NOMO-1 treated with DMSO at 0.1 percent for 48 hours (cell line): ENCODE measurements around the gene SCG5.

Source experiments
- DNase-seq: peaks from one replicate; lab custom pipeline; 2025; ENCODE audit not compliant: unreplicated experiment; lab: John Stamatoyannopoulos, UW

The SCG5 gene

GRCh38 chr15:32659340-32660155, 18.0 kb downstream of the SCG5 start:
- no peak for DNase-seq

GRCh38 chr15:32663671-32664070, 22.2 kb downstream of the SCG5 start:
- DNase-seq: no peak

GRCh38 chr15:32664796-32665195, 23.3 kb downstream of the SCG5 start:
- no peak for DNase-seq

- no peak for DNase-seq
Measured at GRCh38 chr15:32667321-32667720, 25.8 kb downstream of the SCG5 start.

- DNase-seq: no peak
Measured at GRCh38 chr15:32668942-32669341, 27.4 kb downstream of the SCG5 start.

- no peak for DNase-seq
Measured at GRCh38 chr15:32669896-32670611, 28.5 kb downstream of the SCG5 start.

- no peak for DNase-seq
Measured at GRCh38 chr15:32670623-32671022, 29.1 kb downstream of the SCG5 start.

GRCh38 chr15:32671339-32672325, 30.1 kb downstream of the SCG5 start:
- no peak for DNase-seq

GRCh38 chr15:32674681-32675080, 33.2 kb downstream of the SCG5 start:
- no peak for DNase-seq

- DNase-seq: peak; percentile 72
Measured at GRCh38 chr15:32675466-32675865, 34.0 kb downstream of the SCG5 start.

- DNase-seq: no peak
Measured at GRCh38 chr15:32676169-32676568, 34.7 kb downstream of the SCG5 start.

GRCh38 chr15:32677238-32677750, 35.8 kb downstream of the SCG5 start:
- DNase-seq: no peak

- no peak for DNase-seq
Measured at GRCh38 chr15:32679298-32679690, 37.8 kb downstream of the SCG5 start.

- DNase-seq: no peak
Measured at GRCh38 chr15:32682569-32682968, 41.1 kb downstream of the SCG5 start.

GRCh38 chr15:32682977-32683630, 41.6 kb downstream of the SCG5 start:
- no peak for DNase-seq

- DNase-seq: peak; percentile 2
Measured at GRCh38 chr15:32683906-32684584, 42.5 kb downstream of the SCG5 start.

GRCh38 chr15:32685576-32685975, 44.1 kb downstream of the SCG5 start:
- DNase-seq: no peak

- no peak for DNase-seq
Measured at GRCh38 chr15:32687556-32687955, 46.0 kb downstream of the SCG5 start.

GRCh38 chr15:32688151-32688639, 46.7 kb downstream of the SCG5 start:
- DNase-seq: no peak
